AG08396 (cell line): Measurements from ENCODE around the gene CCNL2.
"Not testable (repeated sequence)": the region's sequence is repeated elsewhere in the genome, so short reads cannot be mapped to it uniquely, and the experiment has no call there.

ENCODE experiments used
- DNase-seq: peaks from one replicate; pipeline ENCODE4 v3.0.0; 2012; ENCODE audit warnings: low spot score, mixed read lengths

Gene CCNL2

GRCh38 chr1:1432274-1432950 is 33.3 kb upstream of the CCNL2 start:
- DNase-seq, result peak; percentile 18

GRCh38 chr1:1431845-1432273 is 32.7 kb upstream of the CCNL2 start:
- peak; percentile 43 for DNase-seq

- peak; percentile 13 for DNase-seq
Measured at GRCh38 chr1:1430992-1431844, 32.1 kb upstream of the CCNL2 start.

DNA sequence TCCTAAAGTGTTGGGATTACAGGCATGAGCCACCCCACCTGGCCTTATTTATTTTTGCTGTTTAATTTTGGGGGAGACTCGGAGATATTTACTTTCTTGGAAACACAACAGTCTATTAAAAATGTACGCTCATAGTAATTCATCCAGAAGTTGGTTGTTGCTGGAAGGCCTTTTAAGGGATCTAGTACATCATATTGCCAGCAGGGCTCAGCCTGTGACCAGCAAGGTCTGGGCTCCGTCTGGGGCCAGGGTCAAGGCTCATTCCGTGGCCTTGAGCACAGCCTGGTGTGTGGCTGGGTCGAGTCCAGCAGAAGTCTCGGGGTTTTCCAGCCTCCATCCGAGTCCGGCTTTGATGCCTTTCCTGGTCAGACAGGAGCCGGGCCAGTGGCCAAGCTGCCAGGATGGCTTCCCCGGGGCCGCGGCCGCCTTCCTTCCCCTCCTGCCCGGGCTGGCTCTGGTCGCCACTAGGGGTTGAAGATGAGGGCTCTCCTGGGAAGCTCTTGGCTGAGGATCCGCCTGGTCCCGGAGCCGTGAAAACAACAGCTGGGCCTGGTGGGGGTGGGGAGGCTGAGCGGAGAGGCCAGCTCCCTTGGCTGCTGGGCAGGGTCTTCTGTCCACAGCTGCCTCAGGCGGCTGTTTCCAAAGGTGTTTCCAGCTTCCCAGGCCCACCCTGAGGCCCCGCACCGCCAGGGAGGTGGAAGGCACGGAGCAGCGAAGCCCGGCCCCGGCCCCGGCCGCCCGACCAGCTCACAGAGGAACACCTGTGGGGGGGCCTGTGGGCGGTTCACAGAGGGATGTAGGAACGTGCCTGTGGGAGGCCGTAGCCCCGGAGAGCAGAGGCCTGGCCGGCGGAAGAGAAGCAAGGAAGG is 31.2 kb upstream of the CCNL2 start:
- peak; percentile 87 for DNase-seq

GRCh38 chr1:1429671-1430073 is 30.5 kb upstream of the CCNL2 start:
- DNase-seq, result peak; percentile 71

DNA sequence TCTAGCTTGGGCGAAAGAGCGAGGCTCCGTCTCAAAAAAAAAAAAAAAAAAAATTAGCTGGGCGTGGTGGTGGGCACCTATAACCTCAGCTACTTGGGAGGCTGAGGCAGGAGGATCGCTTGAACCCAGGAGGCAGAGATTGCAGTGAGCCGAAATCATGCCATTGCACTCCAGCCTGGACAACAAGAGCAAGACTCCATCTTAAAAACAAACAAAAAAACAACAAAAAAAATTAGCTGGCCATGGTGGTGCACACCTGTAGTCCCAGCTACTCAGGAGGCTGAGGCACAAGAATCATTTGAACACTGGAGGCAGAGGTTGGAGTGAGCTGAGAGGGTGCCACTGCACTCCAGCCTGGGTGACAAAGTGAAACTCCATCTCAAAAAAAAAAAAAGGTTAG is 29.8 kb upstream of the CCNL2 start:
- not testable (repeated sequence) for DNase-seq

DNA sequence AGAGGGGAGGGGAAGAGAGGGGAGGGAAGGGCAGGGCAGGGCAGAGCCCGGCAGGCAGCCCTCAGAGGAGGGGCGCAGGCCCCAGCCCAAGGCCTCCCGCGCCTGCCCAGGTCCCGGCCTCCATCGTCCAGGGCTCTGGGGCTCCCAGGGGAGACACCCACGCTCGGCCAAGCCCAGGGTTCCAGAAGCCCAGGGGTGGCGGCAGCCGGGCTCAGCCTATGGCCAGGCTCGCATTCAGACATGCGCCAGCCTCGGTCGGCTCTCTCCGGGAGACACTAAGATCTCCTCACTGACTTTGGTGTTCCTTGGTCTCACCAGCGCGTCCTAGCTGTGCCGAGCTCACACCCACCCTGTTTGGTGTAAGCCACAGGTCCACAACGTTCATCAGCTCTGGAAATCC is 29.0 kb upstream of the CCNL2 start:
- DNase-seq, result no peak

DNA sequence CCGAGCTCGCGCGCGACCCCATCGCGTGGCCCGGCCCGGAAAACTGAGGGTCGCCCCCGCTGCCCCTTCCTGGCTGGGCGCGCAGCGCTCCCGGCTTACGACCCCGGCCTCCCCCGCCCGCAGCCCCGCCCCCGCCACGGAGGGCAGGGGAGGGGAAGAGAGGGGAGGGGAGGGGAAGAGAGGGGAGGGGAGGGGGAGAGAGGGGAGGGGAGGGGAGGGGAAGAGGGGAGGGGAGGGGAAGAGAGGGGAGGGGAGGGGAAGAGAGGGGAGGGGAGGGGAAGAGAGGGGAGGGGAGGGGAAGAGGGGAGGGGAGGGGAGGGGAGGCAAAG is 28.6 kb upstream of the CCNL2 start:
- no peak for DNase-seq

DNA sequence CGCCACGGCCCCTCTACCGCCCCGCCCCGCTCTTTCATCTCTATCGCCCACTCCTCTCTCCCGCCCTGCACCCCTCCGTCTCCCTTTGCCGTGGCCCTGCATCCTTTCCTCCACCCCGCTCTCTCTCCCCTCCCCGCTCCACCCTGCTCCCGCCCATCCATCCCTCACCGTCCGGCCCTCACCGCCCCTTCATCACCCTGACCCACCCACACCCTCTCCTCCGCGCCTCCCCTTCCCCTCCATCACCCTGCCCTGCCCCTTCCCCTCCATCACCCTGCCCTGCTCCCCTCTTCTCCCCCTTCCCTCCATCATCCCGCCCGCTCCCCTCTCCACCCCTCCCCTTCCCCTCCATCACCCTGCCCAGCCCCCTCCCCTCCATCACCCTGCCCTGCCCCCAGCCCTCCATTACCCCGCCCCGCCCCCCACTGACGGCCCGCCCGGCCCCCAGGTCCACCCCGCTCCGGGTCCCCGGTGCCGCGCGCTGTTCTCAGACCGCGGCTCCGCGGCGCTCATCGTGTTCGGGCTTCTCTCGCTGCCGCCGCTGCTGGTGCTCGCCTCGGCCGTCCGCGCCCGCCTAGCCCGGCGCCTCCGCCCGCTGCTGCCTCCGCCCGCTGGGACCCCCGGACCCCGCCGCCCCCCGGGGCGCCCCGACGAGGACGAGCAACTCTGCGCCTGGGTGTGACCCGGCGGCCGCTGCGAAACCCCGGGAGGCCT is 28.1 kb upstream of the CCNL2 start:
- peak; percentile 72 for DNase-seq

- no peak for DNase-seq
Measured at GRCh38 chr1:1426496-1427105, 27.5 kb upstream of the CCNL2 start.

DNA sequence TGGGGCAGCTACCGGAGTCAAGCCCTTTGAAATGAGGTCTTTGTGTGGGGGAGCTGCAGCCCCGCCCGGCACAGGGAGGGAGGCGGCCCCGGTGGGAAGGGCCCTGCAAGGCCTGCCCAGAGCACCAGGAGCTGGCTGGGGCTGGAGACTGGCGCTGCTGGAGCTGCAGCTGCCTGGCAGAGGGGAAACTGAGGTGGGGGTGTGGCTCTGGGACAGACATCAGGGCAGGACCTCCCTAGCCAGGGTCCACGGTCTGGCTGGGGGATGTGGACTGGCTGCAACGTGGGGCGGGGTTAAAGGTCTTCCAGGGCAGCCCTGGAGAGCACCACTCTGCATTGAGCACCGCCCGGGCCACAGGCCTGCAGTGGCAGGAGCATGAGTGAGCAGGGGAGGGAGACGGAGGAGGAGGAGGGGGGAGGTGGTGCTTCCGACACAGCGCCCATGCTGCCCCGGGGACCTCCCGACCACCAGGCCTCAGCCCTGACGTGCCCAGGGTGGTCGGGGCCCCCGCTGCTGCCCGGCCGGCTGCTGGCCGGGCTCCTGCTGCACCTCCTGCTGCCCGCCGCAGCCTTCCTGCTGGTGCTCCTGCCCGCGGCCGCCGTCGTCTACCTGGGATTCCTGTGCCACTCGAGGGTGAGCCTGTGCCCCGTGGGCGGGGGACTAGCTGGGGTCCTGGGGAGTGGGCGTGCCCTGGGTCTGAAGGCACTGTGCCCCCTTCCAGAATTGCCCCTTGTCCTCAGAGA is 26.8 kb upstream of the CCNL2 start:
- no peak for DNase-seq

DNA sequence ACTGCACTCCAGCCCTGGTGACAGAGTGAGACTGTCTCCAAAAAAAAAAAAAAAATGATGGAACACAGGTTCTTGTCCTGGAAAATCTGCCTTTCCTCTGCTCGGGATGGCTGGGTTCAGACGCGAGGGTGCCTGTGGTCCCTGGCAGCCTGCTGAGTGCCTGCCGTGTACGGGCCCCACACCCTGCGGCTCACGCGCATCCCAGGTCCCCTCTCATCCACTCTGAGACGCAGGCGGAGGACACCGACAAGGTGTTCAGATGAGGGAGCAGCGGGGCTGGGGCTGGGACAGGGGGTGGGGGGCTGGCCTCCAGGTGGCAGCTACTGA is 26.3 kb upstream of the CCNL2 start:
- no peak for DNase-seq

GRCh38 chr1:1424707-1425106 is 25.6 kb upstream of the CCNL2 start:
- DNase-seq, result no peak

GRCh38 chr1:1423245-1423597 is 24.1 kb upstream of the CCNL2 start:
- DNase-seq, result no peak

DNA sequence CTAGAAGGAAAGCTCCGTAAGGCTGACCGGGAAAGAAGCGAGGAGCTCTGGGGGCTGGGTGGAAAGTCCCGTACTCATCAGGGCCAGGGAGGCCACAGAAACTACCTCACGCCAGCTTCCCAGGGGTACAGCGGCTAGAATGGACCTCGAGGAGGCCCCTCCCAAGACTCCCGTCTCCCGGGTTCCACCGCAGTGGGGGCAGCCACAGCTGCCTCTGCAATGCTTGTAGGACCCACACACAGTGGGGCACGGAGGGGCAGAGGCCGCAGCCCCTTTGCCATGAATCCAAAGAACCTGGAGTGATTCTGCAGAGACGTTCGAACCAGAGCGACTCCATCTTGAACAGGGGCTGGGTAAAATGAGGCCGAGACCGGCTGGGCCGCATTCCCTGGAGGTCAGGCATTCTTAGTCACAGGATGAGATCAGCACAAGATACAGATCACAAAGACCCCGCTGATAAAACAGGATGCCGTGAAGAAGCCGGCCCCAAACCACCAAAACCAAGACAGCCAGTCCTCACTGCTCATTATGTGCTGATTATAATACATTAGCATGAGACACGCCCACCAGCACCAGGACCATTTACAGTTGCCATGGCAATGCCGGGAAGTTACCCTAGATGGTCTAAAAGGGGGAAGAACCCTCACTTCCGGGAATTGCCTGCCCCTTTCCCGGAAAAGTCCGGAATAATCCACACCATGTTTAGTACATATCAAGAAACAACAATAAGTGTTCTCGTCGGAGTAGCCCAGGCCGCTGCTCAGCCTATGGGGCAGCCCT is 23.5 kb upstream of the CCNL2 start:
- DNase-seq, result no peak

DNA sequence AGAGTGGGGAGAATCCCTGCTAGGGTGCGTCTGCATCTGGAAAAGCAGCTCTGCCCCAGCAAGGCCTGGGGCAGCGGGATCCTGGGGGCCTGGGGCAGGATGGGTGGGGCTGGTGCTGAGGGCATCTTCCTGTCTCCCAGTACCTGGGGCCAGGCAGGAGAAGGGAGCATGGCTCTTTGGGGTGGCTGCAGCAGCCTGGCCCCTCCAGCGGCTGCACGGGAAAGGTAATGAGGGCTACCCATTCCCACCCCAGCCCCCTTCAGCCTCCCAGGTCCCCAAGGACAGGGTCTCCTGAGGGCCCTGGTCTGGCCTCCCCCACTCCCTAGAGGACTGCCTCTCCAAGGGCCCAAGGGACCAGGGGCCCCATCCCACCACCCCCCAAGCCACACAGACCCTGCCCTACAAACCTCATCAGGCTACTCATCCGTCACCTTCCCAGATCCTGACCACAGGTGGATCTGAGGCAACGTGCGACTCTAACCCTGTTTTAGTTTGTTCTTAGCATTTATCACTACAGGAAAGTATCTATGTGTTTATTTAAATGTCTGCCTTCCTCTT is 22.9 kb upstream of the CCNL2 start:
- DNase-seq, result no peak

DNA sequence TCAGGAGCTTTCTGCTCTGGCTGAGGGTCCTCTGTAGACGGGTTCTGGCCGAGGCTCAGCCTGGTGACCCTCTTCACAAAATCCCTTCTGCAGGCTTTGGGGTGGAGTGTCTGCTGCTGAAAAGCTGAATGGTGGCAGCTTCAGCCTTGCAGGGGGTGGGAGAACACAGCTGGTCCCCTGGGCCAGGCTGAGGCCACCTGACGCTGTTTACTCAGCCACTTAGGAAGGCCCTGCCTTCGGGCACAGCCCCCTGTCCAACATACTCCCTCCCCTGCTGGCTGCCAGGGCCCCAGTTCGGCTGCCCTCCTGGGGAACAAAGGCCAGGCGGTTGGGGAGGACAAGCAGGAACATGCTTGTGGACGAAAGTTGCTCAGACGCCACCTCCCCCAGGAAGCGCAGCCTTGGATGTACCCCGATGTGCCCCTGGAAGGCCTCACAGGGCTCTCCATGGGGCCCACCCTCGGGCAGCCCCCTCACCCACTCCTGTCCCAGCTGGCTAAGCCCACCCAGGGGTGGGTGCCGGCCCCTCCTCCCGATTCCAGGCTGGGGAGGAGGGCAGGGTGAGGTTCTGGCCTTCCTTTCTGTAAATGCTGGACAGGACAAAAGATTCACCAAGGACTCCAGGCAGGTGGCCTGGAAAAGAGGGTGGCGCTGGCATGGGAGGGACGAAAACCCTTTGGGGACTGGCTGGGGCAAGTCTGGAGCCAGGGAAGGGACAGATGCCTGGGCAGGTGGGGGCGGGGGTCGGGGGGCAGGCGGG is 22.2 kb upstream of the CCNL2 start, which contains the start of gene ANKRD65:
Gene ANKRD65 (minus strand): TSS at position 130 of the 760 bp plus-strand sequence. CDS start 271 bp downstream, outside the sequence.
- no peak for DNase-seq

GRCh38 chr1:1420654-1421141 is 21.6 kb upstream of the CCNL2 start:
- no peak for DNase-seq
